ENCODE measurements around the gene LDHD. TPM values are rescaled to one million over a fixed set of nuclear protein-coding genes. Genes with fewer than 3 reads are reported as not detected.
A peak's percentile ranks its signal among the peaks of the same experiment; 100 is the strongest.

Gene LDHD
- total and polyA plus RNA-seq, 2 donors from 2014 or later: 14.7 to 73.3 TPM

- DNase-seq (no peak), FAIRE-seq (no peak)
- no peaks in the 10 kb centered on the region for H3K36me3 ChIP-seq (ENCODE audit: control insufficient read depth in 2 of 3, insufficient read depth in 3 of 3, low read length in 3 of 3)
- H3K9me3 ChIP-seq (ENCODE audit: control insufficient read depth in 2 of 3, insufficient read depth in 1 of 3, low read length in 3 of 3): no peaks in the 10 kb centered on the region
- no peak for TF ChIP-seq CTCF (IDR thresholded peaks at IDR 0.05; ENCODE audit: borderline replicate concordance, extremely low read depth, insufficient read depth)
- no peak overlapping the region for H3K27ac ChIP-seq (ENCODE audit: low read depth in 2 of 2, low read length in 2 of 2)
- no peak overlapping the region for H3K9ac ChIP-seq (ENCODE audit: low read length in 3 of 3)
- peaks cover 0 to 9% (median 5%) of the 10 kb centered on the region in 3 donors for H3K4me1 ChIP-seq (ENCODE audit: control insufficient read depth in 2 of 3, insufficient read depth in 2 of 3, low read depth in 1 of 3, low read length in 3 of 3)
- H3K27me3 ChIP-seq (ENCODE audit: control insufficient read depth, insufficient read depth, low read length): no peaks in the 10 kb centered on the region
- H3K4me3 ChIP-seq (ENCODE audit: low read length in 3 of 3): no peak overlapping the region
- intact Hi-C loops (cut with DNase I): no loop called here
These were observed 40.8 kb downstream of the LDHD start for GRCh38 chr16:75075688-75076268.

- Histone ChIP-seq H3K9me3 (ENCODE audit: control insufficient read depth in 2 of 3, insufficient read depth in 1 of 3, low read length in 3 of 3) (no peaks in the 10 kb centered on the region), H3K36me3 (ENCODE audit: control insufficient read depth in 2 of 3, insufficient read depth in 3 of 3, low read length in 3 of 3) (no peaks in the 10 kb centered on the region), H3K9ac (ENCODE audit: low read length in 3 of 3) (no peak overlapping the region), H3K4me1 (ENCODE audit: control insufficient read depth in 2 of 3, insufficient read depth in 2 of 3, low read depth in 1 of 3, low read length in 3 of 3) (peaks cover 0 to 16% (median 11%) of the 10 kb centered on the region in 3 donors), H3K27ac (ENCODE audit: low read depth in 2 of 2, low read length in 2 of 2) (no peak overlapping the region), H3K4me3 (ENCODE audit: low read length in 3 of 3) (no peak overlapping the region), H3K27me3 (ENCODE audit: control insufficient read depth, insufficient read depth, low read length) (no peaks in the 10 kb centered on the region)
- intact Hi-C loops (cut with DNase I): no loop called here
- TF ChIP-seq CTCF (IDR thresholded peaks at IDR 0.05; ENCODE audit: borderline replicate concordance, extremely low read depth, insufficient read depth): no peak
- DNase-seq: peak in 1 of 5 donors; percentile 80
- FAIRE-seq: no peak
These were observed 41.5 kb downstream of the LDHD start for GRCh38 chr16:75074920-75075687.

GRCh38 chr16:75074304-75074793 lies 42.2 kb downstream of the LDHD start:
- no peak for DNase-seq

More at GRCh38 chr16:75074304-75074793, 42.2 kb downstream of the LDHD start:
- no peak for TF ChIP-seq CTCF (IDR thresholded peaks at IDR 0.05; ENCODE audit: borderline replicate concordance, extremely low read depth, insufficient read depth)
- no peak for FAIRE-seq
- H3K36me3 ChIP-seq (ENCODE audit: control insufficient read depth in 2 of 3, insufficient read depth in 3 of 3, low read length in 3 of 3): no peaks in the 10 kb centered on the region
- peaks cover 0 to 18% (median 12%) of the 10 kb centered on the region in 3 donors for H3K4me1 ChIP-seq (ENCODE audit: control insufficient read depth in 2 of 3, insufficient read depth in 2 of 3, low read depth in 1 of 3, low read length in 3 of 3)
- H3K27ac ChIP-seq (ENCODE audit: low read depth in 2 of 2, low read length in 2 of 2): no peak overlapping the region
- no peak overlapping the region for H3K9ac ChIP-seq (ENCODE audit: low read length in 3 of 3)
- H3K27me3 ChIP-seq (ENCODE audit: control insufficient read depth, insufficient read depth, low read length): no peaks in the 10 kb centered on the region
- no peak overlapping the region for H3K4me3 ChIP-seq (ENCODE audit: low read length in 3 of 3)
- intact Hi-C loops (cut with DNase I): no loop called here
- H3K9me3 ChIP-seq (ENCODE audit: control insufficient read depth in 2 of 3, insufficient read depth in 1 of 3, low read length in 3 of 3): no peaks in the 10 kb centered on the region
